ENCODE measurements around the gene SLC9A3.
"Not testable (repeated sequence)": the region's sequence is repeated elsewhere in the genome, so short reads cannot be mapped to it uniquely, and the experiment has no call there.

SLC9A3 gene

DNA sequence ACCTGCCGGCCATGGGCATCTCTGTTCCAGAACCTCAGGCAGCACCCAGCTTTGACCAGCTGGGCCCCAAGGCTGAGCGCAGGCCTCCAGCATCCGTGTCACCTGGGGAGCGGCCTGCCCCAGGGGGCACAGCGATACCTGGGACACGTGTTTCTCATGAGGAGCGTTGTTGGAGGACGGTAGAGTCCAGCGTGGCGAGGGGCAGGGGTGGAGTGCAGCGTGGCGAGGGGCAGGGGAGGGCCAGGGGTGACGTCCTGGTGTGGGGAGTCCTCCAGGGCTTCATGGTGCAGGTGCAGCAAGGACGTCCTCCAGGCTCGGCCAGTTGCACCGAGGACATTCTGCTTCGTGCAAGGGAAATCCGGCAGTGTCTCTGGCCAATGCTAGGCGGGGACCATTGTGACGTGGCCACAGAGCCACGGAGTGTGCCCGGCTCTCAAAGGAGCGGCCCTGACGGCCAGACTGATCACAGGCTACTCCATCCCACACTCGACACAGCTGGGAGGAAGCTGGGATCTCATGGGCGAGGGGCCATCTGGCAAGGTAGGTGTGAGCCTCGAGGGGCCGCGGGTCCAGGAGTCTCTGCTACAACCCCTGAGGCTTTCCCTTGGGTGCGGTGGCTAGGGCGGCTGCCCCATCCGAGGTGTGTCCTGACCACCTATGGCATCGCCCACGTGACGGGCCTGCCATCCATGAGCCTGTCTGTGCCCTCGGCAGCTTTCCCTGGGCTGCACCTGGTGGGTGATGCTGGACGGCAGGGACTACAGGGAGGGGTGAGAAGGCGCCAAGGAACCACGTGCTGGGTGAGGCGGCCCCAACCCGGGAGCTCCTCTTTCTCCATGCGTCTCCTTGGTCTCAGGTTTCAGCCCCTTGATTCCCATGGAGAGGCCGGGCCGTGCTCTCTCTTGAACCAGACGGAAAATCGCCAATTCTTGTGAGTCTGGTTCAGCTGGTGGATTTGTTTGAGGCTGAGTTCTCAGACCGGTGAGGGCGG, 33.8 kb downstream of the SLC9A3 start:
- DNase-seq (ENCODE audit: low read depth) = no peak
- TF ChIP-seq, protein P1, sequence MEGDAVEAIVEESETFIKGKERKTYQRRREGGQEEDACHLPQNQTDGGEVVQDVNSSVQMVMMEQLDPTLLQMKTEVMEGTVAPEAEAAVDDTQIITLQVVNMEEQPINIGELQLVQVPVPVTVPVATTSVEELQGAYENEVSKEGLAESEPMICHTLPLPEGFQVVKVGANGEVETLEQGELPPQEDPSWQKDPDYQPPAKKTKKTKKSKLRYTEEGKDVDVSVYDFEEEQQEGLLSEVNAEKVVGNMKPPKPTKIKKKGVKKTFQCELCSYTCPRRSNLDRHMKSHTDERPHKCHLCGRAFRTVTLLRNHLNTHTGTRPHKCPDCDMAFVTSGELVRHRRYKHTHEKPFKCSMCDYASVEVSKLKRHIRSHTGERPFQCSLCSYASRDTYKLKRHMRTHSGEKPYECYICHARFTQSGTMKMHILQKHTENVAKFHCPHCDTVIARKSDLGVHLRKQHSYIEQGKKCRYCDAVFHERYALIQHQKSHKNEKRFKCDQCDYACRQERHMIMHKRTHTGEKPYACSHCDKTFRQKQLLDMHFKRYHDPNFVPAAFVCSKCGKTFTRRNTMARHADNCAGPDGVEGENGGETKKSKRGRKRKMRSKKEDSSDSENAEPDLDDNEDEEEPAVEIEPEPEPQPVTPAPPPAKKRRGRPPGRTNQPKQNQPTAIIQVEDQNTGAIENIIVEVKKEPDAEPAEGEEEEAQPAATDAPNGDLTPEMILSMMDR (IDR thresholded peaks at IDR 0.05; ENCODE audit: insufficient read depth, low read depth, low read length, missing control alignments) = no peak
- H3K4me3 ChIP-seq (ENCODE audit: low read depth, low read length) = no peak overlapping the region

DNA sequence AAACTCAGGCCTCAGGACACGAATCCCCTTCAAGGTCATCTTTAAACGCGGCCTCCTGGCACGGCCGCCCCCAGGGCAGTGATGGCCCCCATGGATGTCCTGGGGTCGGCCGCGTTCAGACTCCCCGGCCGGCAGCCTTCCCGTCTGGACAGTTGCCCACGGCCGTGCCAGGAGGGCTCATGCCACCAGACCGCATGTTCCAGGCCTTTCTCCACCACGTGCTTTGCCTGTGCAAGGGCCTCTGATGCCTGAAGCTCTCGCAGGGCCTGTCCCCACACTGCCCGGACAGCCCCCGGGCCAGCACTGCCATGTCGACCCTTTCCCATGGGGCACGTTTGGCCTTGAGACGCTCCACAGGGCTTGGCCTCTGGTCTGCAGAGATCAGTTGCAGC, 34.6 kb downstream of the SLC9A3 start:
- TF ChIP-seq, protein P1 (IDR thresholded peaks at IDR 0.05; ENCODE audit: insufficient read depth, low read depth, low read length, missing control alignments) = no peak
- DNase-seq (ENCODE audit: low read depth) = no peak
- H3K4me3 ChIP-seq (ENCODE audit: low read depth, low read length) = no peak overlapping the region

DNA sequence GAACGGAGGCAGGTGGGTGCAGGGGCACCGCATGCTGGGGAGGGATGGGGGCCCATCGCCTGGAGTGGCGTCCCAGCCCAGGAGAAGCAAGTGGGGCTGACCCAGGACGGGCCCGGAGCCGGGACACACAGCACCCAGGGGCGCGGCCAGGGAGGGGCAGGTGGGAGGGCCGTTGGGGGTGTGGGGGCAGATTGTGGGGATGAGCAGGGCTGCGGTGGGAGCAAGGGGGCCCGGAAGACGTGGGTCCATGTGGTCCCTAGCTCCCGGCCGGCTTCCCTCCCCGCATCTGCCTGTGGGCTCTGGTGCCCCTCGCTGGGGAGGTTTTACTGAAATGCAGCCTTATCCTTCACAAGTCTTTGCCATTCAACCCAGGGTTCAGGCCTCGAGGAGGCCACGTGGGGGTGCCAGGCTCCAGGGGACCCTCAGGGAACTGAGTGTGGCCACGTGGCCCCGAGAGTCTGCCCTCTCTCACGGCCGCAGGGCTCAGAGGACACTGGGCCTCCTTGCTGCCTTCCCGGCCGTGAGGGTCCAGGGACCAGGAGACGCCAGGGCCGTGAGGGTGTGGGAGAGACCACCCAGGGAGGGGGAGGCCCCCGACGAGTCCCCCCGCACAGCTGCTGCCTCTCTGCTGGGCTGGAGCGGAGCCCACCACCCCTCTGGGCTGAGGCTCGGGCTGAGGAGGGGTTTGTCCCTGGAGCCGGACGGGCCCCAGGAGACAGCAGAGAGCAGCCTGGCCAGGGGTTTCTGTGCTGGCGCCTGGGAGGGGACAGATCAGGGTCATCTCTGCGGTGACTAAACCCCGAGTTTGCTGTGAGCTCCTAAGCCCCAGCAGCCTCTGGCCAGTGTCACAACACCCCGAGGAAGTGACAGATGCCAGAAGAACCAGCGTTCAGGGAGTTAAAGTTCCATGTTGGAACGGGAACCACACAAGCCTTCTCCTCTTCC, 35.2 kb downstream of the SLC9A3 start:
- H3K4me3 ChIP-seq (ENCODE audit: low read depth, low read length) = no peak overlapping the region
- no peak for DNase-seq (ENCODE audit: low read depth)
- TF ChIP-seq, protein P1 (IDR thresholded peaks at IDR 0.05; ENCODE audit: insufficient read depth, low read depth, low read length, missing control alignments) = no peak

DNA sequence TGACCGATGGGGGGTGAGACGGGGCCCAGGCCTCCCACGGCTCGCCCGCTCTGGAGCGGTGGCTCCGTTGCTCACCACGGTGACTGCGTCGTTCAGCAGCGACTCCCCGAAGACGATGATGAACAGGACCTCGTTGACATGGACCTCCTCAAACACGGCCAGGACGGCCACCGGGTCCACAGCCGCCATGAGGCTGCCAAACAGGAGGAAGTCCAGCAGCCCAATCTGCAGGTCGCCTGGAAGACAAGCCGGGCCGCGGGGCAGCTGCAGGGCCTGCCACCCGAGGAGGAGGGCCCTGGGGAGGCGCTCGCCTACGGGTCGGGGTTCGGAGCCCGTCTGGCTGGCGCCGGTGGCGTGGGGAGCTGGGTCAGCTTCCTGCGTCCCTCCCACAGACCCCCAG, 36.0 kb downstream of the SLC9A3 start:
- H3K4me3 ChIP-seq (ENCODE audit: low read depth, low read length) = no peak overlapping the region
- TF ChIP-seq, protein P1 (IDR thresholded peaks at IDR 0.05; ENCODE audit: insufficient read depth, low read depth, low read length, missing control alignments) = no peak

DNA sequence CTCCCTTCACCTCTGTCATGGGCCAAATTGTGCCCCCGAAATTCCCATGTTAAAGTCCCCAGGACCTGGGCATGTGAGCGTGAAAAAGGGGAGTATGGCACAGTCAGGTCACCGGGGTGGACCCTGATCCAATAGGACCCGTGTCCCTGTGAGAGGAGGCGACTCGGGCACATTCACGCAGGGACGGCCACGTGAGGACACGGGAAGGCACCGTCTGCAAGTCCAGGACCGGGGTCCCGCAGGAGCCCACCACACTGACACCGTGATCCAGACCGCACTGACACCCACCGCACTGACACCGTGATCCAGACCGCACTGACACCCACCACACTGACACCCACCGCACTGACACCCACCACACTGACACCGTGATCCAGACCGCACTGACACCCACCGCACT, 37.7 kb downstream of the SLC9A3 start:
- not testable (repeated sequence) for H3K4me3 ChIP-seq (ENCODE audit: low read depth, low read length); DNase-seq (ENCODE audit: low read depth)

More for the DNA sequence above, 36.0 kb downstream of the SLC9A3 start:
- DNase-seq (ENCODE audit: low read depth) = no peak

DNA sequence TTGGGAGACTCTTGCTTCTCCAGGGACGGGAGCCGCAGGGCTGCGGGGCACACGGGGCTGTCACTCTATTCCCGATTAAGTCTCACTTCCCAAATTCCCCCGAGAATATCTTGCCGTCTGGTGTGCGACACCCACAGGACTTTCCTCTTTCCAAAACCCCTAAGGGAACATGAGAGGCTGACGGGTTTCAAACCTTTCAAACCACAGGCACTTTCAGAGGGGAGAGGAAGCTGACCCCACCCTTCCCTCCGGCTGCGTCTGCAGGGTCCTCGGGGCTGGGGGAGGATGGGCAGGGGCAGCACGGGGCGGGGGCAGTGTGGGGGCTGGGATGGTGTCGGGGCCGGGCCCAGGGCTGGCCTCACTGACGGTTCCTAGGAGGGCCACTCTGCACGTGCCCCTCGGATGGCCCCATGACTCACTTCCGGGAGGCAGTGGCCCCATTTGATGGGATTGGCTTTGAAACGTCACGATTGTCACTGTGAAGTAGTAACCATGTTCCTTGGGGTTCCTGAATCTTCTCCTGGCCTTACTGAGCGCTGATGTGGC, 38.2 kb downstream of the SLC9A3 start:
- DNase-seq (ENCODE audit: low read depth) = no peak

More for the DNA sequence above, 38.2 kb downstream of the SLC9A3 start:
- no peak overlapping the region for H3K4me3 ChIP-seq (ENCODE audit: low read depth, low read length)
- TF ChIP-seq, protein P1 (IDR thresholded peaks at IDR 0.05; ENCODE audit: insufficient read depth, low read depth, low read length, missing control alignments) = no peak

Data from GM12865 (cell line).